HG03280 (cell line): Measurements from ENCODE around the gene METTL6.
"Not testable (repeated sequence)": the region's sequence is repeated elsewhere in the genome, so short reads cannot be mapped to it uniquely, and the experiment has no call there.

Experiments
- ATAC-seq: cut with Tn5 transposase; IDR thresholded peaks from one replicate; pipeline ENCODE4 v1.9.1; 2021; ENCODE audit warnings: mild to moderate bottlenecking, moderate library complexity; ENCODE audit not compliant: unreplicated experiment

METTL6 gene

GRCh38 chr3:15375461-15376000 is 51.8 kb downstream of the METTL6 start:
- ATAC-seq: no peak

GRCh38 chr3:15372918-15373317 is 54.4 kb downstream of the METTL6 start:
- ATAC-seq: no peak

- no peak for ATAC-seq
Measured at GRCh38 chr3:15368561-15369135, 58.7 kb downstream of the METTL6 start.

- ATAC-seq: no peak
Measured at GRCh38 chr3:15367059-15367458, 60.3 kb downstream of the METTL6 start.

GRCh38 chr3:15364078-15364477 is 63.3 kb downstream of the METTL6 start:
- not testable (repeated sequence) for ATAC-seq

- ATAC-seq: peak; percentile 73
Measured at GRCh38 chr3:15361494-15362214, 65.7 kb downstream of the METTL6 start.

- ATAC-seq: peak; percentile 2
Measured at GRCh38 chr3:15360788-15361493, 66.4 kb downstream of the METTL6 start.
